A549 (cell line): ENCODE measurements around the gene CD1B. TPM values are rescaled to one million over a fixed set of nuclear protein-coding genes. Genes with fewer than 3 reads are reported as not detected.

Source experiments
- ATAC-seq, 2 experiments: fragments of 200-7000 bp in 1 of 2; fragments of >200 bp in 1 of 2; cut with Nextera tagmentation in 1 of 2; cut with Tn5 transposase in 1 of 2; 3 replicates each; pipeline versions ENCODE4 v1.8.0 to v1.9.1; 2018 to 2020; ENCODE audit warnings: mild to moderate bottlenecking in 1 of 2, moderate library complexity in 1 of 2
- CTCF ChIA-PET: fragments of 300-600 bp; sonication (Branson Sonifier 250); formaldehyde crosslinking; extraction: SDS; loops from one replicate; lab custom pipeline; 2021; ENCODE audit warnings: antibody characterized with exemption, inconsistent platforms; lab: Yijun Ruan, JAX
- POLR2A ChIA-PET: fragments of 350-600 bp; formaldehyde crosslinking; extraction: SDS; loops from one replicate; lab custom pipeline; 2021; ENCODE audit warnings: antibody characterized with exemption, inconsistent platforms; lab: Yijun Ruan, JAX
- DNase-seq, 2 experiments: peaks; one replicate each; pipeline versions ENCODE4 v3.0.0 to v3.0.0-alpha.2; 2011 to 2016; ENCODE audit warnings: low read depth in 1 of 2, low spot score in 1 of 2
- FAIRE-seq: peaks from 2 replicates; lab custom pipeline; 2011; peaks lifted over from hg19 to GRCh38; lab: Jason Lieb, UNC
- H3K27ac ChIP-seq, 2 experiments: fragments of >200 bp; sonication (Bioruptor Twin); formaldehyde crosslinking; 3 replicates each; pipeline ENCODE4 v1.5.1; 2016 to 2017
- H3K4me1 ChIP-seq: fragments of >200 bp; sonication (Bioruptor Twin); formaldehyde crosslinking; 3 replicates; pipeline ENCODE4 v1.6.1; 2016
- H3K4me2 ChIP-seq: fragments of >200 bp; sonication (Bioruptor Twin); formaldehyde crosslinking; 3 replicates; pipeline ENCODE4 v1.6.1; 2016
- H3K4me3 ChIP-seq: fragments of >200 bp; sonication (Bioruptor Twin); formaldehyde crosslinking; 3 replicates; pipeline ENCODE4 v1.5.1; 2016
- H3K9me3 ChIP-seq: fragments of >200 bp; sonication (Bioruptor Twin); formaldehyde crosslinking; 3 replicates; pipeline ENCODE4 v1.6.1; 2016
- BHLHE40 ChIP-seq: IDR thresholded peaks from 2 replicates; pipeline ENCODE4 v1.6.1; 2012; ENCODE audit warnings: low read depth, low read length, inconsistent platforms
- CBX2 ChIP-seq: fragments of 200-600 bp; sonication (generic); IDR thresholded peaks from 2 replicates; pipeline ENCODE4 v1.6.1; 2016; ENCODE audit warnings: low read depth, mild to moderate bottlenecking, borderline replicate concordance
- CEBPB ChIP-seq, 2 experiments: fragments of >200 bp in 1 of 2; sonication (Bioruptor Twin) in 1 of 2; formaldehyde crosslinking in 1 of 2; IDR thresholded peaks; 2 replicates each; pipeline ENCODE4 v1.6.1; 2012 to 2016
- CHD2 ChIP-seq: fragments of 150-350 bp; IDR thresholded peaks from 2 replicates; pipeline ENCODE4 v1.6.1; 2014; ENCODE audit warnings: low read length; ENCODE audit not compliant: partially characterized antibody
- CHD4 ChIP-seq: fragments of 200-600 bp; sonication (generic); IDR thresholded peaks from 2 replicates; pipeline ENCODE4 v1.6.1; 2016; ENCODE audit warnings: antibody characterized with exemption, mild to moderate bottlenecking, borderline replicate concordance
- EHF ChIP-seq: fragments of 250-450 bp; sonication (Bioruptor Pico); IDR thresholded peaks from 2 replicates; pipeline ENCODE4 v1.5.0; 2020; ENCODE audit warnings: mild to moderate bottlenecking
- FOSB ChIP-seq: fragments of 250-450 bp; sonication (Bioruptor Pico); IDR thresholded peaks from 2 replicates; pipeline ENCODE4 v1.5.0; 2020; ENCODE audit warnings: mild to moderate bottlenecking, moderate library complexity
- FOSL2 ChIP-seq, 2 experiments: fragments of 450-650 bp in 1 of 2; fragments of >200 bp in 1 of 2; sonication (Bioruptor Twin) in 1 of 2; formaldehyde crosslinking; IDR thresholded peaks; 2 replicates each; pipeline versions ENCODE4 v1.5.0 to v1.6.1; 2016 to 2020; ENCODE audit warnings: mild to moderate bottlenecking in 1 of 2, moderate library complexity in 1 of 2
- GATA3 ChIP-seq: IDR thresholded peaks from 2 replicates; pipeline ENCODE4 v1.6.1; 2012; ENCODE audit warnings: borderline replicate concordance
- HDAC2 ChIP-seq: fragments of 200-600 bp; sonication (generic); IDR thresholded peaks from 2 replicates; pipeline ENCODE4 v1.6.1; 2016
- HES2 ChIP-seq: fragments of >200 bp; sonication (Bioruptor Twin); formaldehyde crosslinking; IDR thresholded peaks from 2 replicates; pipeline ENCODE4 v1.6.1; 2016
- HOXA7 ChIP-seq: fragments of 250-450 bp; sonication (Bioruptor Pico); IDR thresholded peaks from 2 replicates; pipeline ENCODE4 v1.5.0; 2020; ENCODE audit warnings: mild to moderate bottlenecking, moderate library complexity
- HOXB5 ChIP-seq: fragments of 250-450 bp; sonication (Bioruptor Pico); IDR thresholded peaks from 2 replicates; pipeline ENCODE4 v1.5.0; 2020; ENCODE audit warnings: mild to moderate bottlenecking, moderate library complexity
- KDM5A ChIP-seq: fragments of 200-600 bp; sonication (generic); IDR thresholded peaks from 2 replicates; pipeline ENCODE4 v1.6.1; 2016; ENCODE audit warnings: antibody characterized with exemption, mild to moderate bottlenecking
- MAFK ChIP-seq: fragments of 450-650 bp; IDR thresholded peaks from 2 replicates; pipeline ENCODE4 v1.6.1; 2014; ENCODE audit not compliant: partially characterized antibody
- MAZ ChIP-seq: fragments of 150-350 bp; IDR thresholded peaks from 2 replicates; pipeline ENCODE4 v1.6.1; 2014; ENCODE audit warnings: antibody characterized with exemption, low read depth, low read length, borderline replicate concordance
- NFE2L2 ChIP-seq: fragments of 150-350 bp; conservative IDR thresholded peaks from 2 replicates; pipeline ENCODE4 v1.6.1; 2014; ENCODE audit warnings: low read length
- NR3C1 ChIP-seq: fragments of >200 bp; sonication (Bioruptor Twin); formaldehyde crosslinking; IDR thresholded peaks from 3 replicates; pipeline ENCODE4 v1.6.1; 2017
- PHF8 ChIP-seq: fragments of 200-600 bp; sonication (generic); IDR thresholded peaks from 2 replicates; pipeline ENCODE4 v1.6.1; 2016; ENCODE audit warnings: low read depth, mild to moderate bottlenecking, antibody characterized with exemption, moderate library complexity, borderline replicate concordance
- POLR2AphosphoS2 ChIP-seq: conservative IDR thresholded peaks from 2 replicates; pipeline ENCODE4 v1.6.1; 2012; ENCODE audit warnings: low read length, improper control_type of control experiment, inconsistent platforms
- RARB ChIP-seq: fragments of 250-450 bp; sonication (Bioruptor Pico); IDR thresholded peaks from 2 replicates; pipeline ENCODE4 v1.8.0; 2021; ENCODE audit warnings: mild to moderate bottlenecking, moderate library complexity
- RCOR1 ChIP-seq: fragments of 150-350 bp; IDR thresholded peaks from 2 replicates; pipeline ENCODE4 v1.6.1; 2014; ENCODE audit warnings: antibody characterized with exemption, low read length, low read depth
- SMC3 ChIP-seq: fragments of >200 bp; sonication (Bioruptor Twin); formaldehyde crosslinking; IDR thresholded peaks from 3 replicates; pipeline ENCODE4 v1.6.1; 2018; ENCODE audit warnings: inconsistent platforms
- TFCP2L1 ChIP-seq: fragments of 250-450 bp; sonication (Bioruptor Pico); IDR thresholded peaks from 2 replicates; pipeline ENCODE4 v1.5.0; 2021; ENCODE audit warnings: mild to moderate bottlenecking
- TP53 ChIP-seq: fragments of 250-450 bp; sonication (Bioruptor Pico); IDR thresholded peaks from 2 replicates; pipeline ENCODE4 v1.5.0; 2021; ENCODE audit warnings: mild to moderate bottlenecking, moderate library complexity
- ZSCAN20 ChIP-seq: fragments of 250-450 bp; sonication (Bioruptor Pico); IDR thresholded peaks from 2 replicates; pipeline ENCODE4 v1.8.0; 2022; ENCODE audit warnings: mild to moderate bottlenecking, moderate library complexity
- WGBS: methylation state at CpG from one replicate; pipeline ENCODE4 v1.1.6; 2017; ENCODE audit errors: missing lambda C conversion rate; 5-methylcytosine and 5-hydroxymethylcytosine counted together
- polyA plus RNA-seq, 4 experiments: library from polyadenylated mRNA; depleted of rRNA in 3 of 4; stranded (reverse); fragments of >200 nt; fragmentation: RNase III in 1 of 4; extraction: RNeasy Plus Mini Kit Qiagen cat#74134 plus additional on column Dnase treatment in 1 of 4; gene quantifications; 2 replicates in 3 of 4; 3 replicates in 1 of 4; pipeline ENCODE4 v1.2.3, GENCODE V29; 2011 to 2017
- TF ChIP-seq, protein P1 (sequence below): fragments of 450-650 bp; IDR thresholded peaks from 2 replicates; pipeline ENCODE4 v1.6.1; 2014; ENCODE audit warnings: antibody characterized with exemption
- TF ChIP-seq, protein P2 (sequence below): fragments of 250-450 bp; sonication (Bioruptor Pico); IDR thresholded peaks from 2 replicates; pipeline ENCODE4 v1.5.0; 2020; ENCODE audit warnings: low read depth, mild to moderate bottlenecking, moderate library complexity
- TF ChIP-seq, protein P3 (sequence below): fragments of >200 bp; sonication (Bioruptor Twin); formaldehyde crosslinking; IDR thresholded peaks from 3 replicates; pipeline ENCODE4 v1.6.1; 2016

The CD1B gene
- polyA plus RNA-seq, 2 of the 4 experiments (the other 2 are of a cell fraction) = not detected

- ChIA-PET POLR2A (no interaction called here), CTCF (no interaction called here)
- no peak for DNase-seq
- Histone ChIP-seq H3K4me3 (no peak overlapping the region), H3K4me1 (no peaks in the 10 kb centered on the region), H3K9me3 (no peaks in the 10 kb centered on the region), H3K4me2 (no peak overlapping the region), H3K27ac (no peak overlapping the region)
- TF ChIP-seq MAFK = no peak
- TF ChIP-seq CHD2 = no peak
- TF ChIP-seq FOSB = no peak
- TF ChIP-seq RCOR1 = no peak
- TF ChIP-seq RARB (CRISPR knock-in tag) = no peak
- no peak for TF ChIP-seq HDAC2
- no peak for TF ChIP-seq HES2
- no peak for TF ChIP-seq PHF8
- TF ChIP-seq KDM5A = no peak
- no peak for TF ChIP-seq TFCP2L1 (CRISPR knock-in tag)
- no peak for TF ChIP-seq ZSCAN20 (CRISPR knock-in tag)
- no peak for TF ChIP-seq BHLHE40
- no peak for TF ChIP-seq CBX2
- TF ChIP-seq, protein P1, sequence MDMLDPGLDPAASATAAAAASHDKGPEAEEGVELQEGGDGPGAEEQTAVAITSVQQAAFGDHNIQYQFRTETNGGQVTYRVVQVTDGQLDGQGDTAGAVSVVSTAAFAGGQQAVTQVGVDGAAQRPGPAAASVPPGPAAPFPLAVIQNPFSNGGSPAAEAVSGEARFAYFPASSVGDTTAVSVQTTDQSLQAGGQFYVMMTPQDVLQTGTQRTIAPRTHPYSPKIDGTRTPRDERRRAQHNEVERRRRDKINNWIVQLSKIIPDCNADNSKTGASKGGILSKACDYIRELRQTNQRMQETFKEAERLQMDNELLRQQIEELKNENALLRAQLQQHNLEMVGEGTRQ = no peak
- no peak for TF ChIP-seq CEBPB (IDR thresholded peaks at IDR 0.05)
- WGBS = 10% methylated on average over 4 of the region's 4 CpGs
- no peak for FAIRE-seq
- no peak for ATAC-seq
These were observed 44.8 kb downstream of the CD1B start for GRCh38 chr1:158286487-158286886.

DNA sequence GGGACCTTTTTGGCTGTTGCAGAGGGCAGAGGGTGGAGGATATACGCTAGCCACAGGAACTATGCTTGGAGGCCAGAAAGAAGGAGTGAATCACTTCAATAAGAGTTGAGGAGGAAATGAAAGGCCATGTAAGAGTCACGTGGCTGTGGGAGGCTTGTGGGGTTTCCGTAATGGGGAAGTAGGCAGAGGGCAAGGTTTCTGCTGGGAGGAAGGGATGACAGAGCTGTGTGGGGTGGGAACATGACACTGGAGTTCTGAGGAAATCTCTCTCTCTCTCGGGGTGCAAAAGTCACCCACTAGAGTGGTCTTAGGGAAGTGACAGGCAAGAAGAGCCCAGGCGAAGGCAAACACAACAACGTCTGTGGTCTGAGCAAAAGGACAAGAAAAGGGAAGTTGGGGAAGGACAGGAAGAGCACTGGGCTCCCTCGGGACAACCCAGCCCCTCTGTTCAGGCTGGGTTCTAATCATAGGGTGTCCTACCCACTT is 45.5 kb downstream of the CD1B start:
- FAIRE-seq (no peak), ATAC-seq (no peak)

More for the DNA sequence above, 45.5 kb downstream of the CD1B start:
- POLR2A ChIA-PET = no interaction called here
- 1% methylated on average over 7 of the region's 7 CpGs for WGBS
- no peak for DNase-seq
- CTCF ChIA-PET = no interaction called here
- H3K9me3 ChIP-seq = no peaks in the 10 kb centered on the region
- H3K4me2 ChIP-seq = no peak overlapping the region
- no peak overlapping the region for H3K4me3 ChIP-seq
- H3K27ac ChIP-seq = no peak overlapping the region
- TF ChIP-seq NFE2L2 (no peak), FOSL2 (IDR thresholded peaks at IDR 0.05) (no peak), FOSL2 (CRISPR knock-in tag; IDR thresholded peaks at IDR 0.05) (no peak), HOXB5 (CRISPR knock-in tag) (no peak), CBX2 (no peak), NR3C1 (no peak), TP53 (CRISPR knock-in tag) (no peak), MAZ (no peak), MAFK (no peak), EHF (CRISPR knock-in tag) (no peak), SMC3 (no peak), POLR2AphosphoS2 (no peak), GATA3 (no peak), KDM5A (no peak), HOXA7 (CRISPR knock-in tag) (no peak), CHD2 (no peak), CHD4 (no peak), ZSCAN20 (CRISPR knock-in tag) (no peak)
- TF ChIP-seq, protein P2, sequence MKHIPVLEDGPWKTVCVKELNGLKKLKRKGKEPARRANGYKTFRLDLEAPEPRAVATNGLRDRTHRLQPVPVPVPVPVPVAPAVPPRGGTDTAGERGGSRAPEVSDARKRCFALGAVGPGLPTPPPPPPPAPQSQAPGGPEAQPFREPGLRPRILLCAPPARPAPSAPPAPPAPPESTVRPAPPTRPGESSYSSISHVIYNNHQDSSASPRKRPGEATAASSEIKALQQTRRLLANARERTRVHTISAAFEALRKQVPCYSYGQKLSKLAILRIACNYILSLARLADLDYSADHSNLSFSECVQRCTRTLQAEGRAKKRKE (CRISPR knock-in tag) = no peak
- TF ChIP-seq, protein P3, sequence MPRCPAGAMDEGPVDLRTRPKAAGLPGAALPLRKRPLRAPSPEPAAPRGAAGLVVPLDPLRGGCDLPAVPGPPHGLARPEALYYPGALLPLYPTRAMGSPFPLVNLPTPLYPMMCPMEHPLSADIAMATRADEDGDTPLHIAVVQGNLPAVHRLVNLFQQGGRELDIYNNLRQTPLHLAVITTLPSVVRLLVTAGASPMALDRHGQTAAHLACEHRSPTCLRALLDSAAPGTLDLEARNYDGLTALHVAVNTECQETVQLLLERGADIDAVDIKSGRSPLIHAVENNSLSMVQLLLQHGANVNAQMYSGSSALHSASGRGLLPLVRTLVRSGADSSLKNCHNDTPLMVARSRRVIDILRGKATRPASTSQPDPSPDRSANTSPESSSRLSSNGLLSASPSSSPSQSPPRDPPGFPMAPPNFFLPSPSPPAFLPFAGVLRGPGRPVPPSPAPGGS = no peak
- TF ChIP-seq, all 56 proteins: peak for 0
- H3K4me1 ChIP-seq = no peaks in the 10 kb centered on the region
